Stomach (tissue), 8 donors: ENCODE measurements around the gene RPS6KA4. TPM values are rescaled to one million over a fixed set of nuclear protein-coding genes. Genes with fewer than 3 reads are reported as not detected.

Source experiments
- polyA plus RNA-seq, 3 donors: library from polyadenylated mRNA; stranded (reverse); fragments of 200-250 nt; gene quantifications; one replicate each; pipeline ENCODE4 v1.2.3, GENCODE V29; 2013
- small RNA-seq, 4 donors: library from RNA; depleted of rRNA; stranded (forward); fragments of <200 nt; gene quantifications; one replicate each; pipeline ENCODE3, GENCODE V24; 2016
- total RNA-seq, 5 donors: library from RNA; depleted of rRNA; stranded (reverse); fragments of >200 nt; gene quantifications; one replicate each; pipeline versions ENCODE4 v1.1.0 to v1.2.3, GENCODE V29; 2014 to 2016
- donor health status: healthy with polysubstance abuse.
- donor health status: Bipolar disorder and iron deficiency.
- donor health status: healthy.

Gene RPS6KA4
- total and polyA plus RNA-seq, 8 donors: 15.4 to 103 (median 29.6) TPM

Small RNA genes within 50 kb of the gene (small RNA-seq; reads per million reads assigned to genes)
- 0 to 0.38 (median 0) reads per million in 4 donors for gene MIR1237
- gene MIR7155: 0.10 to 0.83 (median 0.41) reads per million in 4 donors

Other genes starting within 250 kb of the RPS6KA4 start
- gene MACROD1, start 193.0 kb upstream of the RPS6KA4 start, total RNA-seq: 10 to 100 TPM; 18.0 to 52.1 (median 41.2) TPM
- 100 to 1,000 TPM in 2 of 3 donors, 10 to 100 TPM in 1; 59.1 to 283 (median 156) TPM for gene MACROD1, start 193.0 kb upstream of the RPS6KA4 start, polyA plus RNA-seq
- 100 to 1,000 TPM in 1 of 5 donors, 10 to 100 TPM in 4; 27.4 to 259 (median 68.1) TPM for gene STIP1, start 173.0 kb upstream of the RPS6KA4 start, total RNA-seq
- 10 to 100 TPM; 51.5 to 56.2 (median 53.2) TPM for gene STIP1, start 173.0 kb upstream of the RPS6KA4 start, polyA plus RNA-seq
- 10 to 100 TPM; 11.9 to 30.3 (median 17.9) TPM for gene FERMT3, start 152.4 kb upstream of the RPS6KA4 start, total RNA-seq
- 10 to 100 TPM; 12.4 to 31.9 (median 19.5) TPM for gene FERMT3, start 152.4 kb upstream of the RPS6KA4 start, polyA plus RNA-seq
- 100 to 1,000 TPM in 2 of 5 donors, 10 to 100 TPM in 3; 15.2 to 425 (median 63.8) TPM for gene TRPT1, start 133.0 kb upstream of the RPS6KA4 start, total RNA-seq
- gene TRPT1, start 133.0 kb upstream of the RPS6KA4 start, polyA plus RNA-seq: 10 to 100 TPM; 75.8 to 83.5 (median 79.7) TPM
- 100 to 1,000 TPM in 4 of 5 donors, 10 to 100 TPM in 1; 35.1 to 363 (median 124) TPM for gene NUDT22, start 132.9 kb upstream of the RPS6KA4 start, total RNA-seq
- gene NUDT22, start 132.9 kb upstream of the RPS6KA4 start, polyA plus RNA-seq: 100 to 1,000 TPM in 1 of 3 donors, 10 to 100 TPM in 2; 62.4 to 143 (median 76.2) TPM
- gene DNAJC4, start 128.6 kb upstream of the RPS6KA4 start, total RNA-seq: 10 to 100 TPM in 4 of 5 donors, 1 to 10 TPM in 1; 8.3 to 61.8 (median 14.9) TPM
- gene DNAJC4, start 128.6 kb upstream of the RPS6KA4 start, polyA plus RNA-seq: 100 to 1,000 TPM in 2 of 3 donors, 10 to 100 TPM in 1; 69.8 to 115 (median 106) TPM
- gene VEGFB, start 124.6 kb upstream of the RPS6KA4 start, total RNA-seq: 100 to 1,000 TPM in 1 of 5 donors, 10 to 100 TPM in 3, 1 to 10 TPM in 1; 2.9 to 167 (median 17.4) TPM
- 100 to 1,000 TPM in 1 of 3 donors, 10 to 100 TPM in 2; 86.4 to 132 (median 97.7) TPM for gene VEGFB, start 124.6 kb upstream of the RPS6KA4 start, polyA plus RNA-seq
- 10 to 100 TPM; 15.2 to 66.8 (median 47.7) TPM for gene FKBP2, start 118.1 kb upstream of the RPS6KA4 start, total RNA-seq
- 100 to 1,000 TPM; 140 to 257 (median 251) TPM for gene FKBP2, start 118.1 kb upstream of the RPS6KA4 start, polyA plus RNA-seq
- 100 to 1,000 TPM in 1 of 5 donors, 10 to 100 TPM in 4; 39.3 to 179 (median 65.9) TPM for gene PPP1R14B, start 112.2 kb upstream of the RPS6KA4 start, total RNA-seq
- 100 to 1,000 TPM in 2 of 3 donors, 10 to 100 TPM in 1; 80.6 to 234 (median 190) TPM for gene PPP1R14B, start 112.2 kb upstream of the RPS6KA4 start, polyA plus RNA-seq
- 100 to 1,000 TPM in 1 of 5 donors, 10 to 100 TPM in 4; 14.0 to 154 (median 27.4) TPM for gene PLCB3, start 107.6 kb upstream of the RPS6KA4 start, total RNA-seq
- gene PLCB3, start 107.6 kb upstream of the RPS6KA4 start, polyA plus RNA-seq: 10 to 100 TPM; 12.2 to 14.3 (median 14.1) TPM
- 100 to 1,000 TPM in 1 of 5 donors, 10 to 100 TPM in 4; 40.4 to 343 (median 70.1) TPM for gene BAD, start 74.5 kb upstream of the RPS6KA4 start, total RNA-seq
- 100 to 1,000 TPM; 114 to 207 (median 137) TPM for gene BAD, start 74.5 kb upstream of the RPS6KA4 start, polyA plus RNA-seq
- gene GPR137, start 73.3 kb upstream of the RPS6KA4 start, total RNA-seq: 10 to 100 TPM in 2 of 5 donors, 1 to 10 TPM in 3; 2.9 to 58.8 (median 8.5) TPM
- gene GPR137, start 73.3 kb upstream of the RPS6KA4 start, polyA plus RNA-seq: 10 to 100 TPM; 18.8 to 23.4 (median 21.2) TPM
- not detected for gene KCNK4, start 67.9 kb upstream of the RPS6KA4 start, total RNA-seq
- gene KCNK4, start 67.9 kb upstream of the RPS6KA4 start, polyA plus RNA-seq: not detected
- 10 to 100 TPM in 1 of 5 donors, not detected in 4; 11.3 TPM for gene CATSPERZ, start 58.8 kb upstream of the RPS6KA4 start, total RNA-seq
- 1 to 10 TPM in 2 of 3 donors, under 1 TPM in 1; 0.18 to 5.2 (median 1.7) TPM for gene CATSPERZ, start 58.8 kb upstream of the RPS6KA4 start, polyA plus RNA-seq
- 100 to 1,000 TPM in 3 of 5 donors, 10 to 100 TPM in 2; 45.5 to 685 (median 142) TPM for gene ESRRA, start 53.6 kb upstream of the RPS6KA4 start, total RNA-seq
- gene ESRRA, start 53.6 kb upstream of the RPS6KA4 start, polyA plus RNA-seq: 10 to 100 TPM; 63.5 to 86.6 (median 82.5) TPM
- gene TRMT112, start 41.6 kb upstream of the RPS6KA4 start, total RNA-seq: 100 to 1,000 TPM in 2 of 5 donors, 10 to 100 TPM in 3; 50.8 to 181 (median 99.9) TPM
- 100 to 1,000 TPM; 271 to 337 (median 328) TPM for gene TRMT112, start 41.6 kb upstream of the RPS6KA4 start, polyA plus RNA-seq
- gene PRDX5, start 41.0 kb upstream of the RPS6KA4 start, total RNA-seq: 100 to 1,000 TPM in 3 of 5 donors, 10 to 100 TPM in 1, 1 to 10 TPM in 1; 9.3 to 254 (median 125) TPM
- 100 to 1,000 TPM; 462 to 725 (median 673) TPM for gene PRDX5, start 41.0 kb upstream of the RPS6KA4 start, polyA plus RNA-seq
- gene CCDC88B, start 19.0 kb upstream of the RPS6KA4 start, total RNA-seq: 100 to 1,000 TPM in 1 of 5 donors, 10 to 100 TPM in 1, 1 to 10 TPM in 3; 1.8 to 137 (median 7.6) TPM
- 10 to 100 TPM; 37.4 to 57.7 (median 38.8) TPM for gene CCDC88B, start 19.0 kb upstream of the RPS6KA4 start, polyA plus RNA-seq
- not detected for gene SLC22A11, start 196.8 kb downstream of the RPS6KA4 start, total RNA-seq
- gene SLC22A11, start 196.8 kb downstream of the RPS6KA4 start, polyA plus RNA-seq: not detected
- not detected for gene SLC22A12, start 232.1 kb downstream of the RPS6KA4 start, total RNA-seq
- gene SLC22A12, start 232.1 kb downstream of the RPS6KA4 start, polyA plus RNA-seq: not detected